HepG2 (cell line): ENCODE results near the gene RPL23. TPM values are rescaled to one million over a fixed set of nuclear protein-coding genes. Genes with fewer than 3 reads are reported as not detected.

Experiments
- ATF7 ChIP-seq, 2 experiments: fragments of 450-650 bp in 1 of 2; sonication (generic) in 1 of 2; formaldehyde crosslinking in 1 of 2; IDR thresholded peaks; 2 replicates each; pipeline versions ENCODE4 v1.4.0 to v1.6.1; 2016 to 2020; ENCODE audit warnings: antibody characterized with exemption in 1 of 2, mild to moderate bottlenecking in 1 of 2, missing genetic modification reagents in 1 of 2
- CAMTA2 ChIP-seq: sonication (generic); formaldehyde crosslinking; IDR thresholded peaks from 2 replicates; pipeline ENCODE4 v1.4.0; 2020; ENCODE audit warnings: mild to moderate bottlenecking, missing genetic modification reagents, borderline replicate concordance
- ESRRA ChIP-seq: sonication (generic); formaldehyde crosslinking; IDR thresholded peaks from 2 replicates; pipeline ENCODE4 v1.5.1; 2020; ENCODE audit warnings: mild to moderate bottlenecking, low read depth, missing genetic modification reagents
- FOSL2 ChIP-seq: sonication (generic); formaldehyde crosslinking; IDR thresholded peaks from 2 replicates; pipeline ENCODE4 v1.4.0; 2020; ENCODE audit warnings: missing genetic modification reagents
- FOXJ3 ChIP-seq: sonication (generic); formaldehyde crosslinking; IDR thresholded peaks from 2 replicates; pipeline ENCODE4 v1.4.0; 2020; ENCODE audit warnings: missing genetic modification reagents, mild to moderate bottlenecking, borderline replicate concordance
- GTF2F1 ChIP-seq: fragments of 150-350 bp; IDR thresholded peaks from 2 replicates; pipeline ENCODE4 v1.6.1; 2014; ENCODE audit warnings: low read length
- HMGA1 ChIP-seq: sonication (generic); formaldehyde crosslinking; conservative IDR thresholded peaks from 2 replicates; pipeline ENCODE4 v1.4.0; 2020; ENCODE audit warnings: missing genetic modification reagents
- HOXD1 ChIP-seq: sonication (generic); formaldehyde crosslinking; IDR thresholded peaks from 2 replicates; pipeline ENCODE4 v1.5.0; 2020; ENCODE audit warnings: missing genetic modification reagents
- KDM1A ChIP-seq: IDR thresholded peaks from 2 replicates; pipeline ENCODE4 v1.6.1; 2016; ENCODE audit warnings: missing compliant biosample characterization
- KLF6 ChIP-seq: IDR thresholded peaks from 2 replicates; pipeline ENCODE4 v1.8.0; 2016; ENCODE audit warnings: missing biosample characterization, missing genetic modification reagents
- MEF2D ChIP-seq: sonication (generic); formaldehyde crosslinking; IDR thresholded peaks from 2 replicates; pipeline ENCODE4 v1.5.1; 2020; ENCODE audit warnings: mild to moderate bottlenecking, missing genetic modification reagents
- NKX3-1 ChIP-seq: sonication (generic); formaldehyde crosslinking; IDR thresholded peaks from 2 replicates; pipeline ENCODE4 v1.5.0; 2020; ENCODE audit warnings: missing genetic modification reagents
- PHB2 ChIP-seq: fragments of 450-650 bp; IDR thresholded peaks from 2 replicates; pipeline ENCODE4 v1.6.1; 2018; ENCODE audit not compliant: partially characterized antibody
- PPARG ChIP-seq: conservative IDR thresholded peaks from 2 replicates; pipeline ENCODE4 v1.6.1; 2016; ENCODE audit warnings: missing biosample characterization, missing genetic modification reagents
- PRPF4 ChIP-seq: fragments of 200-400 bp; formaldehyde crosslinking; IDR thresholded peaks from 2 replicates; pipeline ENCODE4 v1.6.1; 2016; ENCODE audit warnings: low read length, low read depth; ENCODE audit not compliant: poor library complexity, severe bottlenecking
- PTBP1 ChIP-seq: fragments of 200-400 bp; formaldehyde crosslinking; IDR thresholded peaks from 2 replicates; pipeline ENCODE4 v1.6.1; 2018; ENCODE audit warnings: low read length, low read depth; ENCODE audit not compliant: poor library complexity, severe bottlenecking
- REL ChIP-seq: sonication (generic); formaldehyde crosslinking; conservative IDR thresholded peaks from 2 replicates; pipeline ENCODE4 v1.8.0; 2022; ENCODE audit warnings: mild to moderate bottlenecking, missing genetic modification reagents, moderate library complexity
- RNF2 ChIP-seq: fragments of 450-650 bp; conservative IDR thresholded peaks from 2 replicates; pipeline ENCODE4 v1.6.1; 2016; ENCODE audit warnings: low read depth
- SP5 ChIP-seq: IDR thresholded peaks from 2 replicates; pipeline ENCODE4 v1.6.1; 2016; ENCODE audit warnings: low read depth, borderline replicate concordance
- SPEN ChIP-seq: sonication (generic); formaldehyde crosslinking; IDR thresholded peaks from 2 replicates; pipeline ENCODE4 v1.5.1; 2020; ENCODE audit warnings: low read depth, mild to moderate bottlenecking, missing genetic modification reagents
- ZNF468 ChIP-seq: sonication (generic); formaldehyde crosslinking; IDR thresholded peaks from 2 replicates; pipeline ENCODE4 v1.8.0; 2022; ENCODE audit warnings: mild to moderate bottlenecking, moderate library complexity, missing genetic modification reagents
- ZNF7 ChIP-seq: IDR thresholded peaks from 2 replicates; pipeline ENCODE4 v1.6.1; 2016; ENCODE audit warnings: missing biosample characterization, missing genetic modification reagents
- ZNF788 ChIP-seq: sonication (generic); formaldehyde crosslinking; IDR thresholded peaks from 2 replicates; pipeline ENCODE4 v1.5.0; 2020; ENCODE audit warnings: mild to moderate bottlenecking, missing genetic modification reagents, borderline replicate concordance
- polyA plus RNA-seq, 8 experiments: library from polyadenylated mRNA; depleted of rRNA in 3 of 8; stranded (reverse) in 7 of 8; unstranded in 1 of 8; fragments of >200 nt; fragmentation: Illumina TruSeq in 4 of 8; extraction: Trizol in 4 of 8; gene quantifications; 2 replicates each; pipeline versions ENCODE4 v1.2.1 to v1.2.3, GENCODE V29; 2011 to 2016; ENCODE audit warnings: low read depth in 4 of 8, missing spikeins in 1 of 8, mixed read lengths in 1 of 8; ENCODE audit not compliant: insufficient read depth in 1 of 8
- total RNA-seq, 5 experiments: library from RNA; depleted of rRNA; stranded (reverse); fragments of >200 nt; fragmentation: Illumina TruSeq; extraction: Trizol; gene quantifications; 2 replicates each; pipeline ENCODE4 v1.2.3, GENCODE V29; 2016; ENCODE audit warnings: low read depth in 1 of 5
- TF ChIP-seq, protein P1 (sequence below): sonication (generic); formaldehyde crosslinking; IDR thresholded peaks from 2 replicates; pipeline ENCODE4 v1.8.0; 2022; ENCODE audit warnings: mild to moderate bottlenecking, missing genetic modification reagents, borderline replicate concordance
- TF ChIP-seq, protein P2 (sequence below): IDR thresholded peaks from 2 replicates; pipeline ENCODE4 v1.6.1; 2016; ENCODE audit warnings: mild to moderate bottlenecking

The RPL23 gene
- total and polyA plus RNA-seq, 2 of the 13 experiments (the other 11 are each of a cell fraction or from before 2014, with no cell fraction given) = 2,790 to 4,860 TPM

DNA sequence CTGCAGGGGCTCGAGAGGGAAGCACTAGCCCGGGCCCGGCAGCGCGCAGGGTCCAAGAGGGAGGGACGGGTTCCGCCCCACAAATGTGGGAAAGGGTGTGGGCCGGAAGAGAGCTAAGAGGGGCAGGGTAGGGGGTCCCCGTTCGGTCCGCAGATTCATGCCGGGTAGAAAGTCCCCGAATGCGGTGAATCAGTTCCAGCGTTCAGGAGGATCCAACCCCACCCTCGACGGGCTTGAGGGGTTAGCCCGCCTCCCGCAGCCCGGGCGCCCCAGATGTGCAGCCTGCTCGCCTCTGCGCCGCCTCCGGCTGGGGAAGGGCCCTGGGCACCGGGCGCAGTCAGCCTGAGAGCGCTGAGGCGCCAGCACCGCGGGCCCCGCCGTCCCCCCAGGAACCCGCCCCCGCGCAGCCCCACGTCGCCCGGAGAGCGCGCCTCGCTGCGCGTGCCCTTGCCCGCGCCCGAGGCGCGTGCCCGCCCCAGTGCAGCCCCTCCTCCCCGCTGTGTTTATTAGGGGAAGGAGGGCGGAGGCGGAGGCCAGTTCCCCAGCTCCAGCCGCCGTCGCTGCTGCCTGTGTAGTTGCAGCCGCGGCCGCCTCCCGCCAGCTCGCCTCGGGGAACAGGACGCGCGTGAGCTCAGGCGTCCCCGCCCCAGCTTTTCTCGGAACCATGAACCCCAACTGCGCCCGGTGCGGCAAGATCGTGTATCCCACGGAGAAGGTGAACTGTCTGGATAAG is 16.2 kb upstream of the RPL23 start, which contains the start of gene LASP1 (continued):
- no peak for TF ChIP-seq KDM1A
- TF ChIP-seq PPARG (CRISPR knock-in tag) = peak; percentile 7; the same call in 1 of the 2 replicates
- TF ChIP-seq PHB2 = no peak
- TF ChIP-seq ATF7 (IDR thresholded peaks at IDR 0.05) = no peak
- no peak for TF ChIP-seq ATF7 (CRISPR knock-in tag; IDR thresholded peaks at IDR 0.05)
- peak; percentile 56; the same call in 1 of the 2 replicates for TF ChIP-seq ESRRA (CRISPR knock-in tag)
- TF ChIP-seq, protein P1, sequence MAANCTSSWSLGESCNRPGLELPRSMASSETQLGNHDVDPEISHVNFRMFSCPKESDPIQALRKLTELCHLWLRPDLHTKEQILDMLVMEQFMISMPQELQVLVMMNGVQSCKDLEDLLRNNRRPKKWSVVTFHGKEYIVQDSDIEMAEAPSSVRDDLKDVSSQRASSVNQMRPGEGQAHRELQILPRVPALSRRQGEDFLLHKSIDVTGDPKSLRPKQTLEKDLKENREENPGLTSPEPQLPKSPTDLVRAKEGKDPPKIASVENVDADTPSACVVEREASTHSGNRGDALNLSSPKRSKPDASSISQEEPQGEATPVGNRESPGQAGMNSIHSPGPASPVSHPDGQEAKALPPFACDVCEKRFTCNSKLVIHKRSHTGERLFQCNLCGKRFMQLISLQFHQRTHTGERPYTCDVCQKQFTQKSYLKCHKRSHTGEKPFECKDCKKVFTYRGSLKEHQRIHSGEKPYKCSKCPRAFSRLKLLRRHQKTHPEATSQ = no peak; the same call in 1 of the 2 replicates
- peak; percentile 67; the same call in 1 of the 2 replicates for TF ChIP-seq ZNF788 (CRISPR knock-in tag)
- TF ChIP-seq, protein P2, sequence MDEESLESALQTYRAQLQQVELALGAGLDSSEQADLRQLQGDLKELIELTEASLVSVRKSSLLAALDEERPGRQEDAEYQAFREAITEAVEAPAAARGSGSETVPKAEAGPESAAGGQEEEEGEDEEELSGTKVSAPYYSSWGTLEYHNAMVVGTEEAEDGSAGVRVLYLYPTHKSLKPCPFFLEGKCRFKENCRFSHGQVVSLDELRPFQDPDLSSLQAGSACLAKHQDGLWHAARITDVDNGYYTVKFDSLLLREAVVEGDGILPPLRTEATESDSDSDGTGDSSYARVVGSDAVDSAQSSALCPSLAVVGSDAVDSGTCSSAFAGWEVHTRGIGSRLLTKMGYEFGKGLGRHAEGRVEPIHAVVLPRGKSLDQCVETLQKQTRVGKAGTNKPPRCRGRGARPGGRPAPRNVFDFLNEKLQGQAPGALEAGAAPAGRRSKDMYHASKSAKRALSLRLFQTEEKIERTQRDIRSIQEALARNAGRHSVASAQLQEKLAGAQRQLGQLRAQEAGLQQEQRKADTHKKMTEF = peak; percentile 56
- no peak for TF ChIP-seq NKX3-1
- TF ChIP-seq PTBP1 = peak; percentile 55
- 0 out of 2 replicates have a peak, but pooled peaks have one; percentile 50 for TF ChIP-seq RNF2
- no peak for TF ChIP-seq GTF2F1
- peak; percentile 83; the same call in 1 of the 2 replicates for TF ChIP-seq CAMTA2 (CRISPR knock-in tag)
- no peak for TF ChIP-seq FOXJ3 (CRISPR knock-in tag)
- peak; percentile 50 for TF ChIP-seq SP5 (CRISPR knock-in tag)
- TF ChIP-seq ZNF468 (CRISPR knock-in tag) = 0 out of 2 replicates have a peak, but pooled peaks have one; percentile 65
- TF ChIP-seq ZNF7 = 0 out of 2 replicates have a peak, but pooled peaks have one; percentile 25
- TF ChIP-seq HMGA1 (CRISPR knock-in tag) = no peak
- TF ChIP-seq PRPF4 = no peak
- peak; percentile 73; the same call in 1 of the 2 replicates for TF ChIP-seq KLF6 (CRISPR knock-in tag)
- TF ChIP-seq MEF2D (CRISPR knock-in tag) = peak; percentile 84; the same call in 1 of the 2 replicates
- peak; percentile 54 for TF ChIP-seq FOSL2 (CRISPR knock-in tag)
- TF ChIP-seq REL (CRISPR knock-in tag) = peak; percentile 11; the same call in 1 of the 2 replicates
- TF ChIP-seq HOXD1 (CRISPR knock-in tag) = peak; percentile 85
- 0 out of 2 replicates have a peak, but pooled peaks have one; percentile 18 for TF ChIP-seq SPEN (CRISPR knock-in tag)
